Hematopoietic multipotent progenitor cell (in vitro differentiated cells): ENCODE results near the gene YTHDF1. TPM values are rescaled to one million over a fixed set of nuclear protein-coding genes. Genes with fewer than 3 reads are reported as not detected.

Experiments used
- DNase-seq, 3 donors: peaks; one replicate each; pipeline ENCODE4 v3.0.0-alpha.2; 2011 to 2015; ENCODE audit warnings: low read depth in 2 of 3, low spot score in 2 of 3
- total RNA-seq: library from RNA; depleted of rRNA; stranded (reverse); fragments of >200 nt; gene quantifications from one replicate; pipeline ENCODE4 v1.2.3, GENCODE V29; 2012

The YTHDF1 gene
- total RNA-seq, 1 donor, result 23.4 TPM

DNA sequence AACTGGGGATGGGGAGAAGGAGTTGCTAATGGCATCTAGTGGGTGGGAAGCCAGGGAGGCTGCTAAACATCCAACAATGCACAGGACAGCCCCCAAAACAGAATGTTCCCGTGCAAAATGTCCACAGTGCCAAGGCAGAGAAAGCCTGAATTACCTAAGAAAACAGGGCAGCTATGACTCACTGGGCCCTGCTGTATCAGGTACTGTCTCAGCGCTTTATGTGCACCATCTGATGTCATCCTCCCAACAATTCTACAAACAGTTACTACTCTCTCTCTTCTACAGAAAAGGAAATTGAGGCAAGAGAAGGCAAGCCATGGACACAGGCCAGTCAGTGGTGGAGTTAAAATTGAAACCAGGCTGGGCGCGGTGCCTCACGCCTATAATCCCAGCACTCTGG, 3.1 kb downstream of the YTHDF1 start:
- no peak for DNase-seq

DNA sequence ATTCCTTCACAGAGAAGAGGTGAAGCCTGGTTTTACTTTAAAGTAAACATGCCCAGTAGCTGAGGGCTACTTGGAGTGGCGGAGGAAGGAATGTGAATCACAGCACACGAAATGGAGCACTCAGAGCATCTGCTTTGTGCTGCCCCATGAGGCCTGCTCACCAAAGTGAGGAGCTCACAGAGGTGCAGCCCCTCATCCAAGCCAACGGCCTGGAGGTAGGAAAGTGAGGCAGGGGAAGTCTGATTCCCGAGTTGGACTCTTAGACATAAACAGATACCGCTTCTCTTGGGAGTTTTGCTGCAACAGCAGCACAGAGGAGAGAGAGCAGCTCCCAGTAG, 3.6 kb downstream of the YTHDF1 start:
- DNase-seq, result no peak

DNA sequence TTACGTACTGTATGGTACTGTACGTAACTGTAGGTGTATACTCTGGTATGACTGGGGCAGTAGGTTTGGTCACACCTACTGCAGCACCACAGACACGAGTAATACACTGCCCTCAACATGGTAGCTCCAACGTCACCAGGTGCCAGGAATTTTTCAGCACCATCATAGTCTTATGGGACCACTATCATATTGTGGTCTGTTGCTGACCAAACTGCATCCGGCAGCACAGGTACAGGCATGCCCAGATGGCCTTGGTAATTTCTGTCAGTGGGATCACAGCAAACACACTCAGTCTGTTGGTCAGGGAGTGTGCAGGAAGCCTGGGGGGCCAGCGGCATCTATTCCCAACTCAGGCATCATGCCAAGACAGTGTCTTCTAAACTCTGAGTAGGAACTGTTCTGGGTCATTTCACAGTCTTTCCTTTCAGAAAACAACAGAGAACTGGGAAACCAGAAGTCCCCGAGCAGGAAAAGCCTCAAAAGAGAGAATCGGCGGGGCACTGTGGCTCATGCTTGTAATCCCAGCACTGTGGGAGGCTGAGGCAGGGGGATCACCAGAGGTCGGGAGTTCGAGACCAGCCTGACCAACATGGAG, 5.8 kb downstream of the YTHDF1 start:
- DNase-seq, result no peak

DNA sequence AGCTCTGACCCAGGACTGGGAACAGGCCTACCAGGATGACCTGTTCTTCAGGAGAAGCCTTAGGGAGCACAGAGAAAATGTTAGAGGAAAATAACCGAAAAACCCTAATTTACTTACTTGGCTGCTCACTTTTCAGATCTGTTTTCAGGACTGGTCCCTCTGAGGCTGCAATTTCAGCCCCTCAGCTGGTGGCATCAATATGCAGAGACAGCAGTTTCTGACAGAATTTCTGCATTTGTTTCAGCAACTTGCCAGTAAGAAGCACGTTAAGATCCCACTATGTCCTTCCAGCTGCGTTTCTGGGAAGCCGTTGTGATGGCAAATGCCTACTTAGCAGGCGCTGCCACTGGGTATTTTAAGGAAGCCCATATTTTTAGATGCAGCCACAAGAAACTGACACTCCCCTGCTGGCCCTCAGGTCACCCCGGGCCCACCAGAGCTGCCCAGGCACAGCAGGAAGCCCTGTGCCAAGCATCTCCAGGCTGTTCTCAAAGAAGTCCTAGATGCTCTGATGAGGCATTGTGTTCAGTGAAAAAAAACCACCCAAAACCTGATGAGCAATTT, 7.5 kb downstream of the YTHDF1 start:
- DNase-seq, result no peak

DNA sequence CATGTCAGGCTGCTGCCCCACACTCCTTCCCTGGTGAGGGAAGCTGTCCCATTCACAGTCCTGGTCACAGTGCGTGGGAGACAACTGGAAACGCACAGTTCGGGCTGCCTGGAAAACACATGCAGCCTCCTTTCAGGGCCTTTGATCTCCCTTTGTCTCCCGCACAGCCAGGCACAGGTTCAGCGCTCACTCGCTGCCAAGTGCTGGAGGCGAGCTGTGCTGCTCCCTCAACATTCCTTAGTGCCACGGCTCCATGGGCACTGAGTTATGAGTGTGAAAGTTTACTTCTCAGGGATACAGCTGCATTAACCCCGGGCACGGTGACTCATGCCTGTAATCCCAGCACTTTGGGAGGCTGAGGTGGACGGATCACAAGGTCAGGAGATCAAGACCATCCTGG, 9.1 kb downstream of the YTHDF1 start:
- no peak for DNase-seq

DNA sequence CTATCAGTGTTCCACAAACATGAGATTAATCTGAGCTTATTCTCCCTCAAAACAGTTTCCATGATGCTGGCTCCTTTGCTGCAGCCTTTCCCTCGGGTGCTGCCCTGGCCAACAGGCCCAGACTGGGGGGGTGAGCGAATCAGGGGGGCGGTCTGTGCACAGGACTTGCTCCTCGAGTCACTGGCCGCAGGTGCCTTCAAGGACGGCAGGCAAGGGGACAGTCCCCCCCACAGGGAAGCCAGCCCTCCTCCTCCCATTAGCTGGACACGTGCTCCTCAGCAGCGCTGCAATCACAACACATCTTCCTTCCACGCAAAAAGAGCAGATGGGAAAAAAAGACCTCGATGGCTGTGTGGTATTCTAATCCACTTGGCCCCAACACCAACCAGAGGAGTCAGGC, 10.0 kb downstream of the YTHDF1 start:
- no peak for DNase-seq

DNA sequence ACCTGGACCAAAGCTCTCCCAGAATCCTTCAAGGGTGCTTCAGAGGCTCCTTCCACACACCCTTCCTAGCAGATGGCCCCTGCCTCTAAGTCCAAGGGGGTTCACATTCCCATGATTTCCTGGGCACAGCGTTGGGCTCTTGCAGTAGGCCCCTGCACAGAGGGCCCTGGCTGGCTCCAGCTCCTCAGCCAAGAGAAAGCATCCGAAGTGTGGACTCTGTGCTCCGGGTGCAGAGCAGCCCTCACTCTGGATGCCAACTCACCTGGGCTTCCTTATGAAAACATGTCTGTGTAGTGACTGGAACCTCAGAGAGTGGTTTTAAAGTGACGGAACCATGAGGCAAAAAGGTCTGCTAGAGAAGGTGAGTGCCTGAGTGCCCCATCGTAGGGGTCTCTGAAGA, 11.6 kb downstream of the YTHDF1 start:
- DNase-seq, result no peak

DNA sequence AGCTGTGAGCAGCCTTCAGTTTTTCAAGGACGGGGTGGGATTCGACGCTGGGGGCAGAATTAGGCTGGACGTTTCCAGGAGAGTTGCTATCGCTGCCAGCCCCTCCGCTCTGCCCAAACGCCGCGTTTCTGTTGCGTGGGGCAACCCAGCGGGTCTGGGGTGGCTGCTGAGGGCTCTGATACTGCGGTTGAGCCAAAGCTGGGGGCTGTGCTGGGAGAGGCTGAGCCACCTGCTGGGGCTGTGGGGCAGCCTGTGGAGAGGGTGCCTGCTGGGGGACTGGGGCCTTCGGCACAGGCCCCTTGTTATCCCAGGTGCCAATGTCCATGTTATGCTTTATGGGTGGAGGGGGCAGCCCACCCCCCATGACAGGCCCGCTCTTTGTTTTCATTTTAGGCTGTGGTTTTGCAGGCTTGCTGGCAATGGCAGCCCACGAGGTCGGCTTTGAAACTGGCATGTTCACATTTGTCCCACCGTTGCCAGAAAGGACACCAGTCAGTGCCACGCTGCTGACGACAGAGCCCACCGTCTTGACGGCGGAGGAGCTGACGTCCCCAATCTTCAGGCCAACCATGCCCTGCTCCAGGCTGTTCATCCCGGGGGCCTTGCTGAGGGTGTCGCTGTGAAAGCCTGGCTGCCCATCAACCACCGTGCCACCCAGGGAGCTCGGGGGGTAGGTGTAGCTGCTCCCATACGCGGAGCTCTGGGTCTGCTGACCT, 13.0 kb downstream of the YTHDF1 start:
- DNase-seq, result no peak

DNA sequence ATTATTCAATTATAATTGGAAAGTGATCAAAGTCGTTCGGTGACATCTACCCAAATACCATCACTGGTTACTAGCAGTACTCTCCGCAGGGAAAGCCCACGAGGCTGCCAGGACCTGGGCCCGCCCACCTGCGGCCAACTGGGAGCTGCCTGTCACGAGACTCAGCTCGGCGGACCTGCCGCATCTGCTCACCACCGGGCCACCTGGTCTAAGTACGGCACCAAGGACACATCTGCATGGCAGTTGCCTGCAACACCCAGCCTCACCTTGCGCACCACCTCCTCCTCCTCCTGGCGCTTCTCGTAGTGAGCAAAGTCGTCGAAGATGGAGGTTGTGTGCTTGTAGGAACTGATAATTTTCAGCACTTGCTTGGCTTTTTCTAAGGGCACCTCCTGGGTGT, 13.9 kb downstream of the YTHDF1 start:
- no peak for DNase-seq

DNA sequence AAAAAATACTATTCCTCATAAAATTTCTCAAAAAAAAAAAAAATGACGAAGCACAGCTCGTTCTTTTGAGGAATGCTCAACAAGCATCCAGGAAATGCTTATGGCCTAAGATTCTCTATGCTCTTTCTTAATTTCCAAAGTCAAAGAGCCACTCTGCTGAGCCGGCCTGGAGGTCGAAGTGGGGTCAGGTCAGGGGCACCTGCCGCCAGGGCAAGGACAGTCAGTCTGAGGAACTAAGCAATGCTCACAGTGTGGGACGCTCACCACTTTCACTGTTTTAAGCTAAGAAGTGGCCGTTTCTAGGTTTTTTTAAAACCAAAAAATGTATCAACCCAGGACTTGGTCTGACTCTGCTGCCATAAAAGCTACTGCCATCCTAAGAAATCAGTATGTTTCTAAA, 17.3 kb downstream of the YTHDF1 start:
- no peak for DNase-seq

DNA sequence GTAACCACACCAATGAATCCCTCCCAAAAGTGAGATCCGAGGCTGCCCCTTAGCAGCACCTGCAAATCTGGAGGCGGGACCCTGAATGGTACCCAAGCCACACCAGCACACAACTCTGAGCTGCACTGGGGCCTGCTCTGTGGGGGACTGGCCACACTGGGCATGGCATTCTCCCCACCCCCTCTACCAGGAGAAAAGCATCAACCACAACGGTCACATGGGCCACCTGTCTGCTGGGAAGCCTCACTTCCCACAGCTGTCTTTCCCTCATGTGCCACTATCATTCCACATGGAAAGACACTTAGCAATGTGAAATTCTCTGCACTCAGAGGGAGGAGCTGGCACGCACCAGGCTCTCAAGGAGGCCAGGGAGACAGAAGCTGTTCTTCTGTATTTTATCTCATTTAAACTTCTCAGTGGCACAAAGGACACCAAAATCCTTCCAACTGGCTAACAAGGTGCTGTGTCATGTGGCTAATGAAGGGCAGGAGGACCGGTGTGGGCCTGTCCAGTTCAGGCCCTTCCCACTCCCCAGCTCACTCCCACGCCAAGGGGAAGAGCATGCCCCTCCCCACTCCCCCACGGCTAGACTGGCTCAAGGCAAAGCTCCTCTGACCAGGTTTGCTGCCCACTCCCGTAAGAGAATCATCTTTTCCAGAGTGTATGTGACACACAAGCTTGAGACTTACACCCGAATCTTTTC, 19.0 kb downstream of the YTHDF1 start:
- DNase-seq, result no peak

DNA sequence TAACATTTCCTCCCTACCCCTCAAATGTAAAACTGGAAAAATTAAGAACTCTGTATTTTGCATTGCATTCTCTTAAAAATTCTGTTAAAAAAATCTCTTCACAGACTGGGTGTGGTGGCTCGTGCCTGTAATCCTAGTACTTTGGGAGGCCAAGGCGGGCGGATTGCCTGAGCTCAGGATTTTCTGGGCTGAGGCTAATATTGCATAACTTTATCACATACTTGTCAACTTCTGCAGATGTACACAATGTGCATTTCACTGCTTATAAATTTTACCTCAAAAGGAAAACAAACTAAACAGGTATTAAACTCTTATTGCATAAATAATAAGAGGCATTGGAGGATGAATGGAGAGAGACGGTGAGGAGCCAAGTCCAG, 21.1 kb downstream of the YTHDF1 start:
- no peak for DNase-seq

DNA sequence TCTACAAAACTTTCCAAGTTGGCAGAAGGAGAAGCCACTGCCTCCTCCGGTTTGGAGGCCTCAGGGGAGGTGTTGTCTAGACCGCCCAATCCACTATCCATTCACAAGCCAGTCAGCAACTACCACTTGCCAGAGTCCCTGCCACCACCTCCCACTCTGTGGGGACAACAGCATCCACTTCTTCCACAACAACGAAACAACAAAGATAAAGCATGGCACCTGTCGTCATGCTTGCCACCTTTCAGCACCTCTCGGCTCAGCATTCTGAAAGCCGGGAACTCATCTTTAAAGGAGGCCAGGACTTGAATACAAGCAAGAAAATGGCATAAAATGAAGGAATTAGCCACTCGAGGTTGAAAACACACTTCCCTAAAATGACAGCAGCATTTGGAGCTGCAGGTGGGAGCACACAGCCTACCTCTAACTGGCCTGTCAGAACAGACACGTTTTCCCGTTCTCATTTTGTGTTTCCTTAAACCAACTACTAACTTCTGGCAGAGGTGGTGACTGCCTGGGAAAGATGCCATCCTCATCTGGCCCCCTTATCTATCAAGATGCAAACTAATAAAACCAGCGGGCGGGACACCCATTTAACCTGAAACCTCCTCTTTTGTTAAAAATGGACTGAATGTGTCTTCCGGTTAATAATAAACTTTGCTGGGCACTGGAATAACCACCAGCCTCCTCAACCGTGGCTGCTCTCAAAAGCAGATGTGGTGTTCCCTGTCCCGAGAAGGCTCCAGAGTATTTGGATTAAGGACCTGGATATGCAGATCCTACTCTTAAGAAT, 21.7 kb downstream of the YTHDF1 start:
- DNase-seq, result no peak

DNA sequence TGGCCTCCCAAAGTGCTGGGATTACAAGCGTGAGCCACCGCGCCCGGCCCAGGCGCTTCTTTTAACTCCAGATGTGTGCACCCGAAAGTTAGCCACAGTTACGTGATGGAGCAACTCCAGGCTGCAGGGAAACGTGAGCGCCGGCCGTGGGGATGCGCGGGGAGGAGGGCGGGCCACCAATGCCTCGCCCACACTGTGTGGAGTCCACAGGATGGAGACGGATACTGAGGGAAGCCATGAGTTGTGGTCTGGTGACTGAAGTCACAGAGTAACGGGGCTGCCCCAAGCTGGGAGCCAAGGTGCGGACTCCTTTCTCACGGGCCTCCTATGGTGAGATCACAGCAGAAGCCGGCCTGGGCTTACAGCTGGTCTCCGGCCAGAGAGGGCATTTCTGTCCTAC, 23.2 kb downstream of the YTHDF1 start:
- DNase-seq, result no peak

DNA sequence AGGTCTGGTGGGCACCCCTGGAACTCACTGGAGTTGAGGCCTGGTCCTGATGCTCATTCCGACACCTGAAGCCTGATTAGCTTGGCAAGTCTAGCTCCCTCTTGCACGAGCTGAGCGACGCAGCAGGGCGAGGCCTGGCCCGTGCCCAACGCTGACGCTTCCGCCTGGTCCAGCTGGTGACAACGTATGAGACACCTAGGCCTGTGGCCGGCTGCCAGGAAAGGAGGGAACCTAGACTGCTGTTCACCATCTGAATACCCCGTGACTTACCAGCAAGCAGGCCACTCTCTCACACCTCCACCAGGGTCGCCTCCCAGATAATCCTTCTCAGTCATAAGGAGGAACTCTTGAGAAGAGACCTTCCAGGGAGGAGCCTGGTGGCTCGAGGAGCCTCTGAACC, 24.5 kb downstream of the YTHDF1 start:
- no peak for DNase-seq

DNA sequence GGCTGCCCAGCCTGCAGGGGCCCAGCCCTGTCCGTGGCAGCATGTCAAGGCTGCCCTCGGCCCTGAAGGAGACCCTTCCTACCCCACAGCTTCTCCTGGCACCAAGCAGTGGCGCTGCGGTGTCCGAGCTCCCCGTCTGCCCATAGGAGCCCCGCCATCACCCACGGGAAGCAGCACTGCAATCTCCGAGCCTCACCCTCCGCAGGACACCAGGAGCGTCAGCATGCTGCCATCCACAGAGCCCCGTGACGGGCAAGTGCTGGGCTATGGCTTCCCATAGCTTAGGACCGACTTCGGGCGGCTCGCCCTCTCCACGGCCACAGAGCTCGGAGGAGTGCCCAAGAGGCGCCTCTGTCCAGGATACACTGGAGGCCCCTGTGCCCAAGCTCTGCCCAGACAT, 25.1 kb downstream of the YTHDF1 start:
- no peak for DNase-seq

DNA sequence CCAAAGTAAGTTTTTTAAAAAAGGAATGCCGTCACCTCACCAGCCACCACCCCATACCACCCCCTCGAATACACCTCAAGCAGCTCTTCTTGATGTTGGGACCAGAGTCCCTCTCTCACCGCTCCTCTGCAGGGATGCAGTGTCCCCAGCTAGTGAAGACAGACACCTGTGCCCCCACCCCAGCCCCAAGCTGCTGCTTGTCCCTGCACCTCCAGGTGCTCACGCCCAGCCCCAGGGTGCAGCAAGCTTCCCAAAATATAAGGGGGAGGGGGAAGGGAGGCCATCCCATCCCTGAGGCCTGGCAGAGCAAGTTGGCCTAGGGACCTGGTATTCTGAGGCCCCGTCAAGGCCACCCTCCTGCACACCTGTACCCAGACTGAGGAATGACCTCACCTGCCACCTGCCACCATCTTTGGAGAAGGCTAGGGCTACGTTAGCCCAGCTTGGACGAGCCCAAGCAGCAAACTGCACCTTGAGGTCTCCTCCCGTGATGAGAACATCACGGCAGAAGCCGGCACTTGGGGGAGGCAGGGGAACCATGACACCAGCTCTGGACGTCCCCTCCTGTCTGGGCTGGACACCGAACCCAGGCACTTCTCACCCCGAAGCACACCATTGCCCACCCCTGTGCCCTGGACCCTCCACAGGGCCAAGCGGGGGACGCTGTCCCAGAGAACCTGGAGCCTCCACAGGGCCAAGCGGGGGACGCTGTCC, 25.9 kb downstream of the YTHDF1 start:
- DNase-seq, result no peak

DNA sequence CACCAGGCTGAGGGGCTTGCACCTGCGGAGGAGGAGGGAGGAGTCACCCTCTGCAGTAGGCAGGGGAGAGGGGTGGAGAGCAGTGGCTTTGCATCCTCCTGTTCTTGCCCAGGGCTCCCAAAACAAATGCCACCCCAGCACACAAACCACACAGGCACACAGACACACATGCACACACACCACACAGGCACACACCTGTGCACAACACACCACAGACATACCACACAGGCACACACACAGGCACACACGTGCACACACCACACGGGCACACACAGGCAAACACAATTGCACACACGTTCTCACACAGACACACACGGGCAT, 26.6 kb downstream of the YTHDF1 start:
- DNase-seq, result no peak

DNA sequence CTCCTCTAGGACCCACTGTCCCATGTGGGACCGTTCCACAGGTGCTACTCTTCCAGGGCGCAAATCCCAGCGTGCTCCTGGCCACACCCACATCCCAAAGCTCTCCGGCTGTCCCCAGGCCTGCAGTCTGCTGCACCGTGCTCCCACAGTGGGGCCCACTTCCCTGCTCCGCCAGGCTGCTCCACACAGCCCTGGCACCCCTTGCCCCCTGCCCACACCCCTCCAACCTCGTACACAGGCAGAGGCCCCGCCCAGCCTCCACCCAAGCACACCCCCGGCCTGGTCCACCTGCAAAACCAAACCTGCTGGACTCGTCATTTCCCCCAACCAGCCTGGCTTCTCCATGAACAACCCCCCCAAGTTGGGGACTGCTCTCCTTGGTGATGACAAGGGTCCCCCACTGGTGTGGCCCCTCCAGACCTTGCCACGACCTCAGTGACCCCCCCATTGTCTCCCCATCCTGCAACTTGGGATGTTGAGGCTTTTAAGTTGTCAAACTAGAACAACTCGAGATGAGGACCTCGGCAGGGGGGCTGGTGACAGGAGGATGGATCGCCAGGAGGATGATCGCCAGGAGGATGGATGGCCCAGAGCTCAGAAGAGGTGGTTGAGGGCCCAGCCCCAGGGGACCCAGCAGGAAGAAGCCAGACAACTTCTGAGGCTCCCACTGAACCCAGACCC, 27.1 kb downstream of the YTHDF1 start:
- DNase-seq, result no peak

DNA sequence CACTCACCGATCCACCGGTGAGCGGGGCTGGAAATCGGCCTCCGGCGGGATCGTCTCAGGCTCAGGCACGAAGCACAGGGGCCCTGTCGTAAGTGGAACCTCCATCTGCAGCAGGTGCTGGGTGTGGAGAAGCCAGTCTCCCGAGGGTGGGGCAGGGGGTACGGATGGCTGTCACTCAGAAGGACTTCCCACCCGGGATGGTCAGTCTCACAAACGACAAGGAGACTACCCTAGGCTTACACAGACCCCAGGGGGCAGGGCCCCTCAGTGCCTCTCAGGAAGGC, 27.8 kb downstream of the YTHDF1 start:
- no peak for DNase-seq
